NCI-H146 treated with DMSO at 0.1 percent for 48 hours (cell line): Measurements from ENCODE around the gene PLEKHG2.

ENCODE experiments used
- DNase-seq: peaks from one replicate; lab custom pipeline; 2025; ENCODE audit not compliant: unreplicated experiment; lab: John Stamatoyannopoulos, UW

Gene PLEKHG2

DNA sequence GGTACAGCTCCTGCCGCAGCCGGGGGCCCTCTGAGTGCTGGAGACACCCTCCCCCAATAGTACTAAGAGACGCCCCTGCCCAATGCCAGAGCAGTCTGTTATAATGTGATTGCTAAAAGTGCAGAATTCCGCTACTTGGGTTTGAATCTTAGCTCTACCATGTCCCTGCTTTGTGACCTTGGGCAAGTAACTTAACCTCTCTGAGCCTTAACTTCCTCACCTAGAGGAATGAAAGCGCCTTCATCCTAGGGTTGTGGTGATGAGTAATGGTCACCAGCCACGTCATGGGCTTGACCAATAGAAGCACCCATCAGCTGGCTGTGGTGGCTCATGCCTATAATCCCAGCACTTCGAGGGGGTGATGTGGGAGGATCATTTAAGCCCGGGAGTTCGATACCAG, 6.5 kb downstream of the PLEKHG2 start:
- no peak for DNase-seq

DNA sequence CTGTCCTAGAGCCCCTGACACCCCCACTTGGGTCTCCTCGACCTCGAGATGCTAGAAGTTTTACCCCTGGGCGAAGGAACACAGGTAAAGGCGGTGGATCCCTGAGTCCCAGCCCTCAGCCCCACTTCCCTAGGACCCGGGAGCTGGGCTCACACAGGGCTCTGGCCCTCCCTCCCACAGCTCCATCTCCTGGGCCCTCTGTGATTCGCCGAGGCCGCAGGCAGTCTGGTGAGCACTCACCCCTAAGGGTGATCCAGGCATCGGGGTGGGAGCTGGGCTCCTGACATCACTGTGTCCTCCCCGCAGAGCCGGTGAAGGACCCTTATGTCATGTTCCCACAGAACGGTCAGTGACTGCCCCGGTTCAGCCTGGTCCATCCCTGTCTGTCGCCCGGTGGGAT, 8.3 kb downstream of the PLEKHG2 start:
- DNase-seq, result no peak

DNA sequence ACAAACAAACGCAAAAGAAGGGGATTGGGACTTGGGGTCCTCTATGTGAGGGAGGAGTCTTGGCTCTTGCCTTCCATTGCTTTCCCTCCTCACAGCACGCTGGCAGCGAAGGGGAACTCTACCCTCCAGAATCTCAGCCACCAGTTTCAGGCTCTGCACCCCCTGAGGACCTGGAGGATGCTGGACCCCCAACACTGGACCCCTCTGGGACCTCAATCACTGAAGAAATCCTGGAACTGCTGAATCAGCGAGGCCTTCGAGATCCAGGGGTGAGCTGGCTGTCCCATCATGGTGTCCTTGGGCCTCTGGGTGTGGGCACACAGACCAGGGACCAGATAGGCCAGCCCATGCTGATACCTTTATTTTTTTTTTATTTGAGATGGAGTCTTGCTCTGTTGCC, 9.6 kb downstream of the PLEKHG2 start:
- no peak for DNase-seq

DNA sequence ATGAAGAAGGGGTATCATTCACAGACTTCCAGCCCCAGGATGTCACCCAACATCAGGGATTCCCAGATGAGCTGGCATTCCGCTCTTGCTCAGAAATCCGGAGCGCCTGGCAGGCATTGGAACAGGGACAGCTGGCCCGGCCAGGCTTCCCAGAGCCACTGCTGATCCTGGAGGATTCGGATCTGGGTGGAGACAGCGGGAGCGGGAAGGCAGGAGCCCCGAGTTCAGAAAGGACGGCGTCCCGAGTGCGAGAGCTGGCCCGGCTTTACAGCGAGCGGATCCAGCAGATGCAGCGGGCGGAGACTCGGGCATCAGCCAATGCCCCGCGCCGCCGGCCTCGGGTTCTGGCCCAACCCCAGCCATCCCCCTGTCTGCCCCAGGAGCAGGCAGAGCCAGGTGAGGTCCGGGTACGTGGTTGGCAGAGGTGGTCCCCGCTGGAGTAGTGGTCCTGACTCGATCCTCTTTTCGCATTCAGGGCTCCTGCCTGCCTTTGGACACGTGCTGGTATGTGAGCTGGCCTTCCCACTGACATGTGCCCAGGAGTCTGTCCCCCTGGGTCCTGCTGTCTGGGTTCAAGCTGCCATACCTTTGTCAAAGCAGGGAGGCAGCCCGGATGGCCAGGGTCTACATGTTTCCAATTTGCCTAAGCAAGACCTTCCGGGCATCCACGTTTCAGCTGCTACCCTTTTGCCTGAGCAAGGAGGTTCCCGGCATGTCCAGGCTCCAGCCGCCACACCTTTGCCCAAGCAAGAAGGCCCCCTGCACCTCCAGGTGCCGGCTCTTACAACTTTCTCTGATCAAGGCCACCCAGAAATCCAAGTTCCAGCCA, 11.0 kb downstream of the PLEKHG2 start:
- no peak for DNase-seq

DNA sequence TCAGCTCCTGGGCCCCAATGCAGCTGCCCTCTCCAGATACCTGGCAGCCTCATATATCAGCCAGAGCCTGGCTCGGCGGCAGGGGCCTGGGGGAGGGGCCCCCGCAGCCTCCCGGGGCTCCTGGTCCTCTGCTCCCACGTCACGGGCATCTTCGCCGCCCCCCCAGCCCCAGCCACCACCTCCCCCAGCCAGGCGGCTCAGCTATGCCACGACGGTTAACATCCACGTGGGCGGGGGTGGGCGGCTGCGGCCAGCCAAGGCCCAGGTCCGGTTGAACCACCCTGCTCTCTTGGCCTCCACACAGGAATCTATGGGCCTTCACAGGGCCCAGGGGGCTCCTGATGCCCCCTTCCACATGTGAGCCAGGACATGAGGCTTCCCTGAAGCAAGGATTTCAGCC, 12.5 kb downstream of the PLEKHG2 start:
- DNase-seq, result no peak

DNA sequence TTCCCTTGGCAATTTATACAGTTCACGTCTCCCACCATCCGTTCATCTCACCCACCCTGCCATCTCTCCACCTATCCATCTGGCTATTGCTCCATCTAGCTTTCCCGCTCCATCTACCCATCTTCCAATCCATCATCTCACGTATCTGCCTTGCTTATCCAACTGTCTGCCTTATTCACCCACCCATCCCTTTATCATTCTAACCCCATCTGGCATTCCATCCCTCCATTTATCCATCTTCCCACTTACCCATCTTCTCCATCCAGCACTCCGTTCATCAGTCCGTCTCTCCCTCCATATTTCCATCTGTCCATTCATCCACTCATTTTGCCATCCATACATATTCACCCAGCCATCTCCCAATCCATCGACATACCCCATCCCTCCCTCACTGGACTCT, 13.3 kb downstream of the PLEKHG2 start:
- no peak for DNase-seq

DNA sequence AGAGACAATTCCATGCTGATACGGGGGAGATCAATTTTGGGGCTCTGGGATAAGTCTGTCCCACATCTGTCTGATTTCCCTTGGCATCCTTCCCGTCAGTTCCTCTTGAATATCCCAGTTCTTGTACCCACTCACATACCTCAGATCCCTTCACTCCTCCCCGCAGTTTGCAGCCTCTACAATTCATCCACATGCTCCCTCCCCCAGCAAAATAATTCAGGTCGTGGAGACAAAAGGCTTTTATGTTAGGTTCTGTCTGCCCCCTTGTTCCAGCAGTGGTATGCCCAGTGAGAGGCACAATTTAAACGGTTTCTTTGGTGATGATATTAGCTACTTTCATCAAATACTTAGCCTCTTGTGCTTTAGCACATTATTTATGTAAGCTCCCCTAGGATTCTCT, 13.7 kb downstream of the PLEKHG2 start:
- no peak for DNase-seq

DNA sequence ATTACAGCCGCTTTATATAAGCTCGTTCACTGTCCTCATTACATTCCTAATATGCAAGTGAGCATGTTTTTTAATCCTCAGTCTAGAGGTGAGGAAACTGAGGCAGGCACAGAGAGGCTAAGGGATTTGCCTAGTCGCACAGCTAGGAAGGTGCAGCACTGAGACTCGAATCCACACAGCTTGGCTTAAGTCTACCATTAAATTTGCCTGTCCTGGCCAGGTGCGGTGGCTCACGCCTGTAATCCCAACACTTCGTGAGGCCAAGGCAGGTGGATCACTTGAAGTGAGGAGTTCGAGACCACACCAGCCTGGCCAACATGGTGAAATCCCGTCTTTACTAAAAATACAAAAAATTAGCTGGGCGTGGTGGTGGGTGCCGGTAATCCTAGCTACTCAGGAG, 15.2 kb downstream of the PLEKHG2 start:
- no peak for DNase-seq

DNA sequence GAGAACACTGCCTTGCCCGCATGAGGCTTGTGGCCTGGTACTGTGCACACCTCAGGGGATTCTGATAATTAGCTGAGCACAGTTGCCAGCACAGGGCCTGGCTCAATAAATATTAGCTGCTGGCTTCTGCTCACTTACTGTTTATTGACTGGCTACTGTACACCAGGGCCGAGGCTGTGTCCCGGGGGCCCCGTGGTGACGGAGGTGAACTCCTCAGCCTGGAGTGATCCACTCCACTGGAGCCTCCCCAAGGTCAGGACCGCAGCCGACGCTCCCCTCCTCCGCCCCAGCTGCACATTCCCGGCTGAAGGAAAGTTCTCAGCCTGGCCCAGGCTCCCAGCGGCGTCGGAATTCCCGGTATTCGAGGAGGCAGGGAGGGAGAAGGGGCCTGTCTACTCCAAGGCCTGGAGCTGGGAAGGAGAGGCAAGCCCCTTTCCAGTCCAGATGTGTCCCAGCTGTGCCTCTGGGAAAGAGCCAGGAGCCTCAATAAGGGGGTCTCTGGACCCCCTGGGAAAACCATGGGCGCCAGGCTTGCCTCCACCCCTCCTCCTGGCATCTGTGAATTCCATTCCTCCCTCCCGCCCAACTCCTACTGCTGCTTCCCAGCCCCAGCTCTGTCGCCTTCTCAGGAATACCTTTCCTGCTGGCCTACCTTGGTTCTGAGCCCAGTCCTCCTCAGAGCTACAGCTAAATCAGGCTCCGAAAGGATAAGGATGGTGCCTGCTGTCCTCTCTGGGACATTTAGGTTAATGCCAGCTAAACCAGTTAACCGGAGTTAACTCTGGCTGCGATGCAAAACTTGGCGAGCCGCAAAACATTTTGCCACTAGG, 16.0 kb downstream of the PLEKHG2 start:
- DNase-seq, result no peak

DNA sequence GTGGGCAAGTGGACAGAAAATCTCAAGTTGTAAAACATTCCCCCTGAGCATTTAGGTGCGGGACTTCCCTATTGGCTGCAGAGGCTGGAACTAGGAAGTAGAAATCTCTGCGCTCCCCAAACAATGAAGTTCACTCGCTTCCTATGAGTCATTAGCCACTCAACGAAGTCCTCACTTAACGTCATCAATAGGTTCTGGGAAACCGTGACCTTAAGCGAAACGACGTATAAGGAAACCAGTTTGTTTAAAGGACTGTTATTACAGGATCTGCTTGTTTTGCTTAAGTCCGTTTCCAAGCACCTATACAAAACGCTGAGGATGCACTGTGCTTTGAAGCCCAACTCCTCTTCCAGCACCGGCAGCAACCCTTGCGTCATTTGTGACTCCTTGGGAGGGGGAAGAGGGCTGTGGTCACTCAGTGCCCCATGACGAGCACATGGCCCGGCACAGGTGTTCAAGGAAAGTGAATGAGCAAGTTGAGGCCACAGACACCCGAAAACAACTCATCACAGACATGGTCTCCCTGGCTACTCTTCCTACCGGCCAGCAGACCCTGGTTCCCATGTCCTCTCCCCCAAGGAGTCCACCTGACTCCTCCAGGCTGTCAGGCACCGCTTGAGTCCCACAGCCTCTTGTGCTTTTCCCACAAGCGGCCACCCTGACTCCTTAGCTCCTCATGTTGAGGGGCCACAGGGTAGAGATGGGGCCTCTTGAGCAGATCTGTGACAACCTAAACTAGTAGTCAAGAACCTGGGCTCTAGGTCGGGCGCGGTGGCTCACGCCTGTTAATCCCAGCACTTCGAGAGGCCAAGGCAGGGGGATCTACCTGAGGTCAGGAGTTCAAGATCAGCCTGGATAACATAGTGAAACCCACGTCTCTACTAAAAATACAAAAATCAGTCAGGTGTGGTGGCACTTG, 18.5 kb downstream of the PLEKHG2 start:
- no peak for DNase-seq

DNA sequence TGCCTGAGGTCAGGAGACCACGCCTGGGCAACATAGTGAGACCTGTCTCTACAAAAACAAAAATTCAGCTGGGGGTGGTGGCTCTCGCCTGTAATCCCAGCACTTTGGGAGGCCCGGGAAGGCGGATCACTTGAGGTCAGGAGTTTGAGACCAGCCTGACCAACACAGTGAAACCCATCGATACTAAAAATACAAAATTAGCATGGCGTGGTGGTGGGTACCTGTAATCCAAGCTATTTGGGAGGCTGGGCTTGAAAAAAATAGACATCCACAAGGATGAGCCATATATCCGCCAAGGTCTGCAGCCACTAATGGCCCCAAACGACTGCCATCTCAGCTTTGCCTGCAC, 20.2 kb downstream of the PLEKHG2 start:
- no peak for DNase-seq

DNA sequence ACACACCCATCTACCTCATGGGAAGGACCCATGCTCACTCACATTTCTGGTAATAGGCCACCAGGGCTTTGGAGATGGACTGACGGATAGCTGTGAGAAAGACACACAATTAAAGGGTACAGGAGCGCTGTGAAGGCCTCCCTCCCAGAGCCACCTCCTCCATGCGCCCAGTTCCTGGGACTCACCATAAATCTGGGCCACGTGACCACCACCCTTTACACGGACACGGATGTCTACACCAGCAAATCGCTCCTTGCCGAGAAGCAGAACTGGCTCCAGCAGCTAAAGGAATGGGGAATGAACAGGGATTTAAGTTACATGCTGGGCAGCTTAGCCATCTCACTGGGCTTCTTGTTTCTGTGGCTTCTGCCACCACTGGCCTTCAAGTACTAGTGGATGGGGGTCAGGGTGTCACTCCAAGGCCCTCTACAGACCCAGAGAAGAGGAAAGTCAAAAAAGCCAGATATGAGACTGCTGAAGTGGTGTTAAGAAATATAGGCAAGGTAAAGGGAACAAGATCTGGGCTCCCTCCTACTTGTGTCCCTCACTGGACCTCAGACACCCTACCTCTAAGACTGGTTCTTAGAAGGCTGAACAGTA, 21.1 kb downstream of the PLEKHG2 start:
- DNase-seq, result no peak

DNA sequence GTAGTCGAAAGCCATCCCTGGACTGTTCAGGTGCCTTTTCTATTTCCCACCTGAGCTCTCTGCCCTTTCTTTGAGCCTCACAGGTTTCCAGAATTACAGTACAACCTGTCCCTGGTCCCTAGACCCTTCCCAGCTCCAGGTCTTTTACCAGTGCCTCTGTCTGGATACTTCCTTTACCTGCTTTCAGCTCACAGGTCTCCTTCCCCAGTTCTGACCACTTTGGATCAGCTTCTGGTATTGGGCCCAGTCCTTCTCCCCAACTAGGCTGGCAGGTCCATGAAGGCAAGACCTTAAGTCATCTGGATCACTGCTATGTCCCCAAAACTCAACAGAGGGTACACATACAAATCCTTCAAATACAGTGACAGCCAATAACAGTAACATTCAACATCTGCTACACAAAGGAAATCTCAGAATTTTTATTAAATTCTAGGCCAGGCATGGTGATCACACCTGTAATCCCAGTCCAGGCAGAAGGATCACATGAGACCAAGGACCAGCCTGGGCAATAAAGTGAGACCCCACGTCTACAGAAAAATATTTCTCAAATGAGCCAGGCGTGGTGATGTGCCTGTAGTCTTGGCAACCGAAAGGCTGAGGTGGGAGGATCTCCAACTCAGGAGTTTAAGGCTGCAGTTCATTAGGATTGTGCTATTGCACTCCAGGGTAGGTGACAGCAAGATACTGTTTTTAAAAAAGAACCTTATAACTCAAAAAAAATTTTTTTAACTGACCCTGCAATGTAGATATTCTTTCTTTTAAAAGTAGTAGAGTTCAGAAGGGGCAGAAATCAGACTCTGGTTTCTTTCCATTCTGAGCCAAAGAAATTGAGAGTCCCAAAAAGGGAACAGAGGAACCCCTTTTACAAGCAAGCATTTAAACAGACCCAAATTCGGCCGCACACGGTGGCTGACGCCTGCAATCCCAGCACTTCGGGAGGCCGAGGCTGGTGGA, 21.9 kb downstream of the PLEKHG2 start:
- DNase-seq, result no peak

DNA sequence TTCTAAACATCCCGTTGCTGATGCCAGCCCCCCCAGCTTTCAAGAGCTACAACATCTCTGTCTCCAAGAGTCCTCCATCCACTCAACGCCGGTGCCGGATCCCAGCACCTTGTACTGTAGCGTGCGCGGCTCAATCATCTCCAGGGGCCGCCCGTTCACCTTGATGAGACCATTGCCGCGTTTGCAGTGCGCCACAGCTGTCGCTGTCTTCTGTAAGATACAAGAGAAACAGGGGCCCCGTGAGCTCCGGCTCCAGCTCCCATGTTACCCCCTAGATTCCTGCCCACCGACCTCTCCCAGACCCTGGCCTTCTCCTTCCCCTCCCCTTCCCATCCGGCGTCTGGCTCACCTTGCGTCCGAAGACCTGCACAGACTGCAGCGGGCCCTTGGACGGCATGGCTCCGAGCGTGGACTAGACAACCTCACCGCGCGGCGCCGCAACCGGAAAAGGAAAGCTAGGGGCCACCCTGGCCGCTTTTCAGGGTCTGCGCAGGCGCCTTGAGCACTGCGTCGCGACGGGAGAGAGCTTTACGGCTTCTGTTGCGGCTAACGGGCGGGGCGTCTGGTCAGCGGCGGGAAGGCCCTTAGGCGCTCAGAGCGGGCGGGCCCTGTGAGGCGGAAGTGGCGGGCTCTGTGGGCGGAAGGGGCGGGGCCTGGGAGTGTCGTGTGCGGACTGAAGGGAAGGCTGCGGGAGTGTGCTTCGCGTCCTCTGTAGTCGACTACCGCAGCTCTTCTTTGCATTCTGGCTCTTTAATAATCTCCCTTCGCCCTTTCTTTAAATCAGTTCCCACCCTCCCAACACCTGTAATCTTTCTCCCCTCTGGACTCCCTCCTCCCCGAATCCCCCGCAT, 23.3 kb downstream of the PLEKHG2 start, which contains the start of gene RPS16:
Gene RPS16 (minus strand): TSS at position 451 of the 851 bp plus-strand sequence. CDS start 54 bp downstream, at position 397.
- peak; percentile 98 for DNase-seq

DNA sequence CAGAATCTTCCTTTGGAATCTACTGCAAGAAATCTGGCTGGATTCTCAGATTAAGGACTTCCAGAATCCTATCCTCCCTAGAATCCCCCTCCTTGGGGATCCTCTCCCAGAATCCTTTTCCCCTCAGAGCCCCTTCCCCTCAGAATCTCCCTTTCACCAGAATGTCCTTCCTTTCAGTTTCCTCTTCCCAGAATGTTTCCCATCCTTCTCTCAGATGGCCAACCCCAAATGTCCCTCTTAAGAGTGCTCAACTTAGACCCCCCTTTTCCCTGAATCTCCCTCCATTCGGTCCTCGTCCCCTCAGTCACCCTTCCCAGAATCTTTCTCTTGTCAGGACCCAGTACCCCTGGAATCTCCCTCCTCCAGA, 23.9 kb downstream of the PLEKHG2 start:
- DNase-seq, result peak; percentile 53

DNA sequence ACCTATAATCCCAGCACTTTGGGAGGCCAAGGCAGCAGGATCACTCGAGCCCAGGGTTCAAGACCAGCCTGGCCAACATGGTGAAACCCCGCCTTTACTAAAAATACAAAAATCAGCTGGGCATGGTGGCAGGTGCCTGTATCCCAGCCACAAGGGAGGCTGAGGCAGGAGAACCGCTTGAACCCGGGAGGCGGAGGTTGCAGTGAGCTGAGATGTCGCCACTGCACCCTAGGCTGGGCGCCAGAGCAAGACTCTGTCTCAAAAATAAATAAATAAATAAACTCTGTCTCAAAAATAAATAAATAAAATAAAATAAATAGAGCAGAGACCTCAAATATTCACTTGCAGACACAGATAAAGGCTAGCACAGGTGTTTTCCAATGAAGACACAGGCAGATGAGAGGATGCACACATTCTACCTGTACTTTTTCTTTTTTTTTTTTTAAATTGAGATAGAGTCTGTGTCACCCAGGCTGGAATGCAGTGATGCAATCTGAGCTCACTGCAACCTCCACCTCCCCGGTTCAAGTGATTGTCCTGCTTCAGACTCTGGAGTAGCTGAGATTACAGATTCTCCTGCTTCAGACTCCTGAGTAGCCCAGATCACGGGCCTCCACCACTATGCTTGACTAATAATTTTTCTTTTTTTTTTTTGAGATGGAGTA, 25.9 kb downstream of the PLEKHG2 start:
- no peak for DNase-seq

DNA sequence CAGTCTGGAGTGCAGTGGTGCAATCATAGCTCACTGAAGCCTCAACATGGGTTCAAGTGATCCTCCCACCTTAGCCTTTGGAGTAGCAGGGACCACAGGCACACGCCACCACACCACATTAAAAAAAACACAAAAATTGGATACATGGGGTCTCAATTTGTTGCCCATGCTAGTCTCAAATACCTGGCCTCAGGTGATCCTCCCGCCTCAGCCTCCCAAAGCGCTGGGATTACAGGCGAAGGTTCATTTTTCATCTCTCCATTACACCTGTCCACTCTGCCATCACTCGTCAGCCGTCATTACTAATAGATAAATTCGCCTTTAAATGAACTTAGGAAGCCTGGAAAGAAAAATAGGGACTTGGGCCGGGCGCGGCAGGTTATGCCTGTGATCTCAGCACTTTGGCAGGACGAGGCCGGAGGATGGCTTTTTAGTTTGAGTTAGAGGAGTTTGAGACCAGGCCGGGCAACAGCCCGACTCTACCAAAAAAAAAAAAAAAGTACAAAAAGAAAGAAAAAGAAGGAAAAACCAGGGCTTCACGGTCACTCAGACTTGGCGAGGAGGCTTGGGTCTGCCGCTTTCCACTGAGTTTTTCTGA, 32.2 kb downstream of the PLEKHG2 start:
- no peak for DNase-seq
